K562 (cell line): ENCODE measurements around the gene STT3A. TPM values are rescaled to one million over a fixed set of nuclear protein-coding genes. Genes with fewer than 3 reads are reported as not detected.
A peak's percentile ranks its signal among the peaks of the same experiment; 100 is the strongest.

ENCODE experiments used
- AFF1 ChIP-seq, 2 experiments: fragments of 450-650 bp; IDR thresholded peaks; 2 replicates each; pipeline ENCODE4 v1.6.1; 2018; ENCODE audit warnings: mild to moderate bottlenecking in 2 of 2, low read depth in 1 of 2; ENCODE audit not compliant: partially characterized antibody in 2 of 2
- BACH1 ChIP-seq: fragments of 200-800 bp; sonication (Bioruptor generic); IDR thresholded peaks from 2 replicates; pipeline ENCODE4 v1.6.1; 2016; ENCODE audit warnings: missing genetic modification characterization, missing compliant biosample characterization
- CEBPB ChIP-seq: fragments of 450-650 bp; IDR thresholded peaks from 2 replicates; pipeline ENCODE4 v1.6.1; 2016; ENCODE audit warnings: missing genetic modification characterization, missing compliant biosample characterization
- DMBX1 ChIP-seq: fragments of 250-450 bp; sonication (Bioruptor Pico); IDR thresholded peaks from 2 replicates; pipeline ENCODE4 v1.8.0; 2022; ENCODE audit warnings: inconsistent platforms, mild to moderate bottlenecking, moderate library complexity, borderline replicate concordance
- FOXJ2 ChIP-seq: fragments of 200-800 bp; sonication (Bioruptor generic); IDR thresholded peaks from 2 replicates; pipeline ENCODE4 v1.6.1; 2016; ENCODE audit warnings: missing genetic modification characterization, missing compliant biosample characterization
- HLTF ChIP-seq: fragments of 450-650 bp; IDR thresholded peaks from 2 replicates; pipeline ENCODE4 v1.6.1; 2016
- MECOM ChIP-seq: fragments of 250-450 bp; sonication (Bioruptor Pico); IDR thresholded peaks from 2 replicates; pipeline ENCODE4 v1.8.0; 2022; ENCODE audit warnings: inconsistent platforms
- MYNN ChIP-seq, 2 experiments: sonication (generic); formaldehyde crosslinking in 1 of 2; IDR thresholded peaks; 2 replicates each; pipeline versions ENCODE4 v1.5.0 to v1.6.1; 2016 to 2020; ENCODE audit warnings: antibody characterized with exemption in 1 of 2, missing genetic modification reagents in 1 of 2
- RREB1 ChIP-seq: fragments of 250-450 bp; sonication (Bioruptor Pico); IDR thresholded peaks from 2 replicates; pipeline ENCODE4 v1.4.0; 2020
- SIN3A ChIP-seq, 2 experiments: fragments of 150-350 bp in 1 of 2; IDR thresholded peaks; 2 replicates each; pipeline ENCODE4 v1.6.1; 2011 to 2016; ENCODE audit warnings: borderline replicate concordance in 2 of 2, low read depth in 2 of 2, low read length in 2 of 2, mild to moderate bottlenecking in 2 of 2, moderate library complexity in 2 of 2; ENCODE audit not compliant: control insufficient read depth in 1 of 2
- SREBF2 ChIP-seq: sonication (generic); formaldehyde crosslinking; IDR thresholded peaks from 2 replicates; pipeline ENCODE4 v1.4.0; 2020; ENCODE audit warnings: mild to moderate bottlenecking, missing genetic modification reagents
- ZNF197 ChIP-seq: fragments of 200-800 bp; sonication (Bioruptor generic); IDR thresholded peaks from 2 replicates; pipeline ENCODE4 v1.6.1; 2016; ENCODE audit warnings: low read depth, missing genetic modification characterization, missing compliant biosample characterization
- polyA plus RNA-seq, 8 experiments: library from polyadenylated mRNA; depleted of rRNA in 4 of 8; stranded (reverse) in 5 of 8; unstranded in 3 of 8; fragments of >200 nt; fragmentation: Nextera tagmentation in 2 of 8; fragmentation: Illumina TruSeq in 1 of 8; extraction: Ambion mirVana in 2 of 8; extraction: Trizol in 1 of 8; gene quantifications; 2 replicates each; pipeline versions ENCODE4 v1.2.1 to v1.2.3, GENCODE V29; 2011 to 2014; ENCODE audit warnings: inconsistent platforms in 1 of 8, missing spikeins in 1 of 8
- total RNA-seq, 7 experiments: library from RNA; depleted of rRNA in 6 of 7; stranded (reverse); fragments of >200 nt in 6 of 7; fragmentation: Illumina TruSeq in 2 of 7; extraction: Trizol in 2 of 7; gene quantifications; 2 replicates each; pipeline versions ENCODE4 v1.2.1 to v1.2.3, GENCODE V29; 2011 to 2021; ENCODE audit warnings: low replicate concordance in 1 of 7

STT3A gene
- total and polyA plus RNA-seq, 9 of the 15 experiments (the other 6 are each of a cell fraction or from before 2014, with no cell fraction given), result 70.7 to 330 (median 192) TPM

GRCh38 chr11:125569915-125570621 lies 22.6 kb upstream of the STT3A start (continued):
- TF ChIP-seq CEBPB (tag), result no peak
- TF ChIP-seq MYNN (IDR thresholded peaks at IDR 0.05), result no peak
- no peak for TF ChIP-seq MYNN (CRISPR knock-in tag; IDR thresholded peaks at IDR 0.05)
- TF ChIP-seq DMBX1 (CRISPR knock-in tag), result no peak
- no peak for TF ChIP-seq BACH1 (tag)
- TF ChIP-seq FOXJ2 (tag), result no peak
- no peak for TF ChIP-seq HLTF
- TF ChIP-seq MECOM, result no peak
- no peak for TF ChIP-seq ZNF197 (CRISPR knock-in tag)
- TF ChIP-seq SREBF2, result no peak
- no peak for TF ChIP-seq AFF1 (IDR thresholded peaks at IDR 0.05; ENCODE audit: low read depth in 1 of 2, partially characterized antibody in 2 of 2)
- TF ChIP-seq SIN3A (IDR thresholded peaks at IDR 0.05; ENCODE audit: borderline replicate concordance in 2 of 2, control insufficient read depth in 1 of 2, low read depth in 2 of 2, low read length in 2 of 2), result peak; percentile 20 to 30; a peak in 2 of 4 replicates
- TF ChIP-seq RREB1 (CRISPR knock-in tag), result no peak
